ENCODE measurements around the gene FAM107B. TPM values are rescaled to one million over a fixed set of nuclear protein-coding genes. Genes with fewer than 3 reads are reported as not detected.

The FAM107B gene
- total and polyA plus RNA-seq, 2 of the 13 experiments (the other 11 are each of a cell fraction or from before 2014, with no cell fraction given) = 15.7 to 24.8 TPM

DNA sequence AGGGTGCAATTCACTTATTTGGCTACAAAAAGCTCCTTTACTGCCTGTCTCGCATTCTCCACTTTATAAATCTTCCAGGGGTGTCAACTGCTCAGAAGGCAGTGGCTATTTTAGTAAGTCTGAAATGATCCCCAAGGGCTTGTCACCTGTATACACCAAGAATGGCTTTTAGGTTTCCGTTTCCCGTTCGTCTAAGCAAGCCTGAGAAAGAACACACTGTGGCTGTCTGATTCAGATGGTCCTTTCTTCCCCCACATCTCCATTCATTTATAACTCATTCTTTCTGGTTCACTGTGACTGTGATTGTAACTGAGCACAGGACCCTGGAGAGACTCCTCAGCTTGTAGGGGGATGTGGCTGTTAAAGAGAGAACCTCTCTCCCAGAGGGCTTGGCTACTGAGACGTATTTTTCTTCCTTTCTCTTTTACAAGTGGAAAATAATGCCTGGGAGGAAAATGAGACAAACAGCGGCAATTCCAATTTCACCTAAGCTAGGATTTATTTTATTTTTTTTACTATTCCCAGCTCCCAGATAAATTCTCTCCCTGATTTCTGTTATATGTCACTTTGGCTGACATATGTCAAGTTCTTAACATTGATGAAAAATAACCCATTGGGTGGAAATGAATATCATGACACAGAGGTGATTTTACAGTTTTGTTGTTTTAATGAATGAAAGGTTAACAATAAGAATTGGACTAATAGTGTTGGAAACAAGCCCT lies 129.3 kb downstream of the FAM107B start:
- DNase-seq (ENCODE audit: low spot score) = no peak
- no TSS peak for BruUV-seq (replicated peaks)
- no peak for FAIRE-seq
- Histone ChIP-seq H3K4me1 (ENCODE audit: insufficient read depth, low read length) (no peaks in the 10 kb centered on the region), H4K20me1 (ENCODE audit: insufficient read depth, low read length) (no peaks in the 10 kb centered on the region), H3K9ac (ENCODE audit: insufficient read depth, low read depth, low read length) (no peak overlapping the region), H3K27ac (ENCODE audit: extremely low read length, insufficient read depth, low read length) (no peak overlapping the region), H3K79me2 (ENCODE audit: insufficient read depth, low read length) (no peaks in the 10 kb centered on the region), H3K4me2 (ENCODE audit: low read depth, low read length) (no peak overlapping the region), H3K27me3 (ENCODE audit: control insufficient read depth in 1 of 2, insufficient read depth in 2 of 2, low read length in 2 of 2) (peaks cover 0 to 7% of the 10 kb centered on the region in 2 experiments; a peak in 2 of 5 replicates), H3K4me3 (replicated peaks in 1 of 3; ENCODE audit: insufficient read depth in 1 of 3, low read depth in 2 of 3, low read length in 3 of 3) (no peak overlapping the region), H3K9me3 (ENCODE audit: low read length) (no peaks in the 10 kb centered on the region), H3K36me3 (replicated peaks in 1 of 2; ENCODE audit: control insufficient read depth in 1 of 2, insufficient read depth in 2 of 2, low read length in 2 of 2) (no peaks in the 10 kb centered on the region), H2AFZ (ENCODE audit: low read length) (no peak overlapping the region)
- CTCF ChIA-PET (ENCODE audit: low intra/inter-chr PET ratio, low total read pairs) = no interaction called here
- intact Hi-C loops (cut with micrococcal nuclease; ENCODE audit: unreplicated experiment) (no loop called here), in situ Hi-C loops (cut with HindIII; ENCODE audit: extremely low pct_ligation_motif_present, low pct_unique_long_range_greater_than_20kb) (no loop called here)
- POLR2A ChIA-PET = no interaction called here
- WGBS (ENCODE audit: low lambda C conversion rate) = 29% methylated on average over 6 of the region's 6 CpGs
- ATAC-seq = no peak
- no peak for TF ChIP-seq BRCA1 (CRISPR knock-in tag; IDR thresholded peaks at IDR 0.05)
- TF ChIP-seq, protein P1, sequence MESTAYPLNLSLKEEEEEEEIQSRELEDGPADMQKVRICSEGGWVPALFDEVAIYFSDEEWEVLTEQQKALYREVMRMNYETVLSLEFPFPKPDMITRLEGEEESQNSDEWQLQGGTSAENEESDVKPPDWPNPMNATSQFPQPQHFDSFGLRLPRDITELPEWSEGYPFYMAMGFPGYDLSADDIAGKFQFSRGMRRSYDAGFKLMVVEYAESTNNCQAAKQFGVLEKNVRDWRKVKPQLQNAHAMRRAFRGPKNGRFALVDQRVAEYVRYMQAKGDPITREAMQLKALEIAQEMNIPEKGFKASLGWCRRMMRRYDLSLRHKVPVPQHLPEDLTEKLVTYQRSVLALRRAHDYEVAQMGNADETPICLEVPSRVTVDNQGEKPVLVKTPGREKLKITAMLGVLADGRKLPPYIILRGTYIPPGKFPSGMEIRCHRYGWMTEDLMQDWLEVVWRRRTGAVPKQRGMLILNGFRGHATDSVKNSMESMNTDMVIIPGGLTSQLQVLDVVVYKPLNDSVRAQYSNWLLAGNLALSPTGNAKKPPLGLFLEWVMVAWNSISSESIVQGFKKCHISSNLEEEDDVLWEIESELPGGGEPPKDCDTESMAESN (CRISPR knock-in tag; conservative IDR thresholded peaks at IDR 0.05) = no peak
- TF ChIP-seq RBFOX2 (IDR thresholded peaks at IDR 0.05; ENCODE audit: low read depth, low read length) = no peak
- no peak for TF ChIP-seq ZSCAN30 (CRISPR knock-in tag; IDR thresholded peaks at IDR 0.05)
- TF ChIP-seq, protein P2, sequence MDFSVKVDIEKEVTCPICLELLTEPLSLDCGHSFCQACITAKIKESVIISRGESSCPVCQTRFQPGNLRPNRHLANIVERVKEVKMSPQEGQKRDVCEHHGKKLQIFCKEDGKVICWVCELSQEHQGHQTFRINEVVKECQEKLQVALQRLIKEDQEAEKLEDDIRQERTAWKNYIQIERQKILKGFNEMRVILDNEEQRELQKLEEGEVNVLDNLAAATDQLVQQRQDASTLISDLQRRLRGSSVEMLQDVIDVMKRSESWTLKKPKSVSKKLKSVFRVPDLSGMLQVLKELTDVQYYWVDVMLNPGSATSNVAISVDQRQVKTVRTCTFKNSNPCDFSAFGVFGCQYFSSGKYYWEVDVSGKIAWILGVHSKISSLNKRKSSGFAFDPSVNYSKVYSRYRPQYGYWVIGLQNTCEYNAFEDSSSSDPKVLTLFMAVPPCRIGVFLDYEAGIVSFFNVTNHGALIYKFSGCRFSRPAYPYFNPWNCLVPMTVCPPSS (IDR thresholded peaks at IDR 0.05) = no peak
- TF ChIP-seq, protein P3, sequence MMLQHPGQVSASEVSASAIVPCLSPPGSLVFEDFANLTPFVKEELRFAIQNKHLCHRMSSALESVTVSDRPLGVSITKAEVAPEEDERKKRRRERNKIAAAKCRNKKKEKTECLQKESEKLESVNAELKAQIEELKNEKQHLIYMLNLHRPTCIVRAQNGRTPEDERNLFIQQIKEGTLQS (CRISPR knock-in tag; IDR thresholded peaks at IDR 0.05) = no peak
- no peak for TF ChIP-seq SNRNP70 (IDR thresholded peaks at IDR 0.05; ENCODE audit: low read depth, low read length)
- TF ChIP-seq ZNF256 (CRISPR knock-in tag; conservative IDR thresholded peaks at IDR 0.05) = no peak
- no peak for TF ChIP-seq NONO (IDR thresholded peaks at IDR 0.05)
- no peak for TF ChIP-seq NONO (CRISPR knock-in tag; conservative IDR thresholded peaks at IDR 0.05)
- no peak for TF ChIP-seq ZNF782 (CRISPR knock-in tag; IDR thresholded peaks at IDR 0.05; ENCODE audit: borderline replicate concordance)
- no peak for TF ChIP-seq ZNF468 (CRISPR knock-in tag; IDR thresholded peaks at IDR 0.05)
- no peak for TF ChIP-seq EEA1 (CRISPR knock-in tag; IDR thresholded peaks at IDR 0.05; ENCODE audit: borderline replicate concordance)
- TF ChIP-seq, protein P4, sequence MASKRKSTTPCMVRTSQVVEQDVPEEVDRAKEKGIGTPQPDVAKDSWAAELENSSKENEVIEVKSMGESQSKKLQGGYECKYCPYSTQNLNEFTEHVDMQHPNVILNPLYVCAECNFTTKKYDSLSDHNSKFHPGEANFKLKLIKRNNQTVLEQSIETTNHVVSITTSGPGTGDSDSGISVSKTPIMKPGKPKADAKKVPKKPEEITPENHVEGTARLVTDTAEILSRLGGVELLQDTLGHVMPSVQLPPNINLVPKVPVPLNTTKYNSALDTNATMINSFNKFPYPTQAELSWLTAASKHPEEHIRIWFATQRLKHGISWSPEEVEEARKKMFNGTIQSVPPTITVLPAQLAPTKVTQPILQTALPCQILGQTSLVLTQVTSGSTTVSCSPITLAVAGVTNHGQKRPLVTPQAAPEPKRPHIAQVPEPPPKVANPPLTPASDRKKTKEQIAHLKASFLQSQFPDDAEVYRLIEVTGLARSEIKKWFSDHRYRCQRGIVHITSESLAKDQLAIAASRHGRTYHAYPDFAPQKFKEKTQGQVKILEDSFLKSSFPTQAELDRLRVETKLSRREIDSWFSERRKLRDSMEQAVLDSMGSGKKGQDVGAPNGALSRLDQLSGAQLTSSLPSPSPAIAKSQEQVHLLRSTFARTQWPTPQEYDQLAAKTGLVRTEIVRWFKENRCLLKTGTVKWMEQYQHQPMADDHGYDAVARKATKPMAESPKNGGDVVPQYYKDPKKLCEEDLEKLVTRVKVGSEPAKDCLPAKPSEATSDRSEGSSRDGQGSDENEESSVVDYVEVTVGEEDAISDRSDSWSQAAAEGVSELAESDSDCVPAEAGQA (IDR thresholded peaks at IDR 0.05; ENCODE audit: low read depth) = no peak
- TF ChIP-seq, protein P4 (CRISPR knock-in tag; IDR thresholded peaks at IDR 0.05; ENCODE audit: borderline replicate concordance) = no peak
